Panc1 (cell line): ENCODE measurements around the gene FAT2. TPM values are rescaled to one million over a fixed set of nuclear protein-coding genes. Genes with fewer than 3 reads are reported as not detected.
A peak's percentile ranks its signal among the peaks of the same experiment; 100 is the strongest.

Experiments
- ATAC-seq: fragments of 200-7000 bp; cut with Tn5 transposase; 2 replicates; pipeline ENCODE4 v1.9.1; 2020; ENCODE audit warnings: mild to moderate bottlenecking, moderate library complexity
- BruUV-seq: library from RNA; stranded (reverse); fragments of 400-500 nt; replicated peaks from 2 replicates; lab custom pipeline; 2021; lab: Mats Ljungman, UMichigan
- CTCF ChIA-PET: fragments of 300-600 bp; sonication (Branson Sonifier 250); formaldehyde crosslinking; loops from one replicate; lab custom pipeline; 2022; ENCODE audit warnings: antibody characterized with exemption; lab: Charles Lee
- POLR2A ChIA-PET: fragments of 300-600 bp; sonication (Branson Sonifier 250); formaldehyde crosslinking; loops from one replicate; lab custom pipeline; 2022; ENCODE audit warnings: antibody characterized with exemption; lab: Charles Lee
- DNase-seq: peaks from one replicate; pipeline ENCODE4 v3.0.0-alpha.2; 2010; ENCODE audit warnings: low read depth, low spot score
- H3K27ac ChIP-seq: 2 replicates; pipeline ENCODE4 v1.5.1; 2011; ENCODE audit warnings: mild to moderate bottlenecking, low read length, inconsistent platforms
- H3K27me3 ChIP-seq: fragments of 200-500 bp; sonication (Bioruptor generic); 2 replicates; pipeline ENCODE4 v1.6.0; 2014; ENCODE audit warnings: low read length, inconsistent platforms; ENCODE audit not compliant: control insufficient read depth, insufficient read depth
- H3K36me3 ChIP-seq: fragments of 200-500 bp; sonication (Bioruptor generic); 2 replicates; pipeline ENCODE4 v1.5.1; 2014; ENCODE audit warnings: inconsistent platforms, mild to moderate bottlenecking, low read length, moderate library complexity; ENCODE audit not compliant: control insufficient read depth, insufficient read depth
- H3K4me1 ChIP-seq: 2 replicates; pipeline ENCODE4 v1.5.1; 2011; ENCODE audit warnings: inconsistent platforms, mild to moderate bottlenecking, low read length, moderate library complexity; ENCODE audit not compliant: control insufficient read depth, insufficient read depth
- H3K4me3 ChIP-seq, 2 experiments: 2 replicates each; pipeline ENCODE4 v1.5.1; 2011 to 2012; ENCODE audit warnings: low read depth in 2 of 2, low read length in 2 of 2, mild to moderate bottlenecking in 2 of 2, inconsistent platforms in 1 of 2, moderate library complexity in 1 of 2
- H3K9me3 ChIP-seq: fragments of 200-500 bp; sonication (Bioruptor generic); 2 replicates; pipeline ENCODE4 v1.5.1; 2014; ENCODE audit warnings: low read depth, mild to moderate bottlenecking, inconsistent platforms, low read length, moderate library complexity; ENCODE audit not compliant: control insufficient read depth, insufficient read depth
- CTCF ChIP-seq: fragments of 450-650 bp; IDR thresholded peaks from 2 replicates; pipeline ENCODE4 v1.5.1; 2017; ENCODE audit warnings: mild to moderate bottlenecking
- POLR2AphosphoS5 ChIP-seq: IDR thresholded peaks from 2 replicates; pipeline ENCODE4 v1.6.1; 2012; ENCODE audit warnings: mild to moderate bottlenecking, low read depth, low read length, moderate library complexity
- REST ChIP-seq, 2 experiments: IDR thresholded peaks; 2 replicates each; pipeline ENCODE4 v1.6.1; 2011 to 2012; ENCODE audit warnings: low read depth in 2 of 2, control low read depth in 1 of 2, low read length in 1 of 2, mild to moderate bottlenecking in 1 of 2, moderate library complexity in 1 of 2; ENCODE audit not compliant: insufficient read depth in 1 of 2
- SIN3A ChIP-seq: IDR thresholded peaks from 2 replicates; pipeline ENCODE4 v1.6.1; 2012; ENCODE audit warnings: low read depth, mild to moderate bottlenecking, low read length, moderate library complexity, borderline replicate concordance; ENCODE audit not compliant: insufficient read depth
- TCF7L2 ChIP-seq: IDR thresholded peaks from 2 replicates; pipeline ENCODE4 v1.6.1; 2011; ENCODE audit warnings: mild to moderate bottlenecking, low read depth, low read length, inconsistent platforms
- in situ Hi-C: cut with HindIII; loops from 2 replicates; pipeline ENCODE4 v1.10.0; 2016; ENCODE audit warnings: low sequenced_read_pairs, low pct_unique_long_range_greater_than_20kb
- intact Hi-C: fragments of 100-400 bp; cut with micrococcal nuclease; formaldehyde crosslinking; loops from one replicate; pipeline ENCODE4 v1.10.0; 2022; ENCODE audit not compliant: unreplicated experiment
- total RNA-seq: library from RNA; stranded (reverse); gene quantifications from one replicate; pipeline ENCODE4 v1.2.1, GENCODE V29; 2021; ENCODE audit not compliant: unreplicated experiment

FAT2 gene
- total RNA-seq, 1 experiment from 2014 or later = not detected

GRCh38 chr5:151596828-151597539 lies 5.9 kb upstream of the FAT2 start:
- H3K4me3 ChIP-seq = no peak overlapping the region
- ATAC-seq (peak; percentile 40; the same call in 1 of the 2 replicates), DNase-seq (no peak)
- no peaks in the 10 kb centered on the region for H3K4me1 ChIP-seq
- no TSS peak for BruUV-seq
- TF ChIP-seq CTCF (no peak), TCF7L2 (no peak), POLR2AphosphoS5 (no peak), SIN3A (no peak), REST (IDR thresholded peaks at IDR 0.05; ENCODE audit: insufficient read depth in 1 of 2, low read depth in 2 of 2, low read length in 1 of 2) (no peak)
- ChIA-PET POLR2A (no interaction called here), CTCF (no interaction called here)
- intact Hi-C loops = no loop called here
- no peak overlapping the region for H3K27ac ChIP-seq
- no peaks in the 10 kb centered on the region for H3K27me3 ChIP-seq
- H3K9me3 ChIP-seq = no peaks in the 10 kb centered on the region
- in situ Hi-C loops = no loop called here
- H3K36me3 ChIP-seq = no peaks in the 10 kb centered on the region

- ChIA-PET POLR2A (no interaction called here), CTCF (no interaction called here)
- no TSS peak for BruUV-seq
- no peaks in the 10 kb centered on the region for H3K9me3 ChIP-seq
- H3K27me3 ChIP-seq = no peaks in the 10 kb centered on the region
- no peaks in the 10 kb centered on the region for H3K36me3 ChIP-seq
- H3K4me3 ChIP-seq = no peak overlapping the region
- TF ChIP-seq REST (IDR thresholded peaks at IDR 0.05; ENCODE audit: insufficient read depth in 1 of 2, low read depth in 2 of 2, low read length in 1 of 2) (no peak), SIN3A (no peak), POLR2AphosphoS5 (no peak), TCF7L2 (no peak), CTCF (no peak)
- DNase-seq (no peak), ATAC-seq (no peak)
- in situ Hi-C loops = no loop called here
- H3K27ac ChIP-seq = no peak overlapping the region
- intact Hi-C loops = no loop called here
- no peaks in the 10 kb centered on the region for H3K4me1 ChIP-seq
Measured at GRCh38 chr5:151595411-151595826, 4.3 kb upstream of the FAT2 start.
